Erythroblast (primary cell): ENCODE measurements around the gene ULBP1.
"Not testable (repeated sequence)": the region's sequence is repeated elsewhere in the genome, so short reads cannot be mapped to it uniquely, and the experiment has no call there.

Experiments
- GATA1 ChIP-seq: IDR thresholded peaks from 2 replicates; pipeline ENCODE4 v1.6.1; 2011; ENCODE audit warnings: low read depth, mild to moderate bottlenecking, control low read depth, low read length, moderate library complexity
- POLR2A ChIP-seq: IDR thresholded peaks from 2 replicates; pipeline ENCODE4 v1.6.1; 2011; ENCODE audit warnings: mild to moderate bottlenecking, low read length

DNA sequence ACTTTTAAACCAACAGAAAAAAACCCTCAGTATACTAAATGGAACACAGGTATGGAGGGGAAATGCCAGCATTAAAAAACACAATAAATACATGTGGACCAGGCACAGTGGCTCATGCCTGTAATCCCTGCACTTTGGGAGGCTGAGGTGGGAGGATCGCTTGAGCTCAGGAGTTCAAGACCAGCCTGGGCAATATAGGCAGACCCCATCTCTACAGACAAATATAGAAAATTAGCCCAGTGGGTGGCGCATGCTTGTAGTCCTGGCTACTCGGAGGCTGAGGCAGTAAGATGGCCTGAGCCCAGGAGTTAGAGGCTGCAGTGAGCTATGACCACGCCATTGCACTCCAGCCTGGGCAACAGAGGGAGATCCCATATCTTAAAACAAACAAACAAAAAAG is 3.9 kb upstream of the ULBP1 start:
- TF ChIP-seq POLR2A, GATA1: not testable (repeated sequence)
